GM23248 (cell line): ENCODE measurements around the gene SMIM24.

Experiments used
- EZH2 ChIP-seq: fragments of 200-600 bp; sonication (generic); IDR thresholded peaks from 2 replicates; pipeline ENCODE4 v1.6.1; 2018; ENCODE audit warnings: antibody characterized with exemption, mild to moderate bottlenecking; ENCODE audit not compliant: insufficient read depth, poor library complexity, severe bottlenecking
- EZH2phosphoT487 ChIP-seq: fragments of 200-600 bp; sonication (generic); IDR thresholded peaks from 2 replicates; pipeline ENCODE4 v1.6.1; 2018; ENCODE audit warnings: antibody characterized with exemption, moderate library complexity, mild to moderate bottlenecking, low read depth; ENCODE audit not compliant: insufficient read depth

DNA sequence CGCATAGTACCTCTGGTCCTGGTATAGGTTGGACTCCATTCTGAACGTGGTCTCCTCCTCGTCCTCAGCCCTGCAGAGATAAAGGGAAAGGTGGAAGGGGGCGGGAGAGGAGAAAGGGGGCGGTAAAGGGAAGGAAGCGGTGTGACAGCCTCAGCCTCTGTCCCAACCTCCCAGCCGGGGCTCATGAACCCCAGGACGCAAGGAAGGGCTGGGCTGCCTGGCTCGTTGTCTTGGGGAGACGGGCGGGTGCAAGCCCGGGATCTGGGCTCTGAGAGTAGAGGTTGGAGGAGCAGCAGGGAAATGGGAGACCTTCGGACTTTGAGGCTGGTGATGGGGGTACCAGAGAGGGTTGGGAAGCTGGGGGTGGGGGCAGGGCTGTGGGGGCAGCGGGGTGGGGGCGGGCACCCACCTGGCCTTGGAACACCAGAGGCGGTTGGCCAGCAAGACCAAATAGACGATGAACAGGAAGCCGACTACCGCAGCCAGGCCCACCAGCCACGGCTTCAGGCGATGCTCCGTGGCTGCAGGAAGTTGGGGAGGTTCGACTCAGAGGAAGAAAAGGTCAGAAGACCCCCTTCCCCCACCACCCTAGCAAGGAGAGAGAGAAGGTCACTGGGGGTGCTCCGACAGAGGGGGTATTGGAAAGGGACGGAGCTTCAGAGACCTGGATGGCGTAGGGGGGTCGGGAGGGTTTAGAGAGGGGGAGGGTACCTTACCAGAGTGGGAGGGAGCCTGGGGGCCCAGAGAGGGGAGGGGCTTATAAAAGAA lies 1.7 kb downstream of the SMIM24 start:
- TF ChIP-seq EZH2 (no peak), EZH2phosphoT487 (no peak)
